Measurements from ENCODE around the gene HHAT.

Gene HHAT

GRCh38 chr1:210551899-210552298 lies 223.2 kb downstream of the HHAT start:
- Histone ChIP-seq H3K4me3 (ENCODE audit: low read length in 2 of 2) (no peak overlapping the region), H2BK12ac (ENCODE audit: low read length) (no peak overlapping the region), H4K8ac (ENCODE audit: low read depth, low read length) (no peak overlapping the region), H3K23ac (ENCODE audit: low read depth, low read length, poor library complexity) (no peak overlapping the region), H2BK120ac (ENCODE audit: low read depth, low read length) (no peak overlapping the region), H2AFZ (ENCODE audit: low read length) (no peak overlapping the region), H3K27ac (replicated peaks; ENCODE audit: low read length) (no peak overlapping the region), H3K18ac (ENCODE audit: low read length) (no peak overlapping the region), H3K14ac (ENCODE audit: low read length) (no peak overlapping the region), H2BK5ac (ENCODE audit: low read length) (no peak overlapping the region), H4K91ac (ENCODE audit: low read depth, low read length, poor library complexity) (no peak overlapping the region), H3K9ac (ENCODE audit: low read depth, low read length, poor library complexity) (no peak overlapping the region), H3K9me3 (replicated peaks in 1 of 2; ENCODE audit: control insufficient read depth in 2 of 2, insufficient read depth in 1 of 2, low read depth in 1 of 2, low read length in 2 of 2) (no peaks in the 10 kb centered on the region), H3K36me3 (replicated peaks in 1 of 2; ENCODE audit: control insufficient read depth in 2 of 2, insufficient read depth in 2 of 2, low read length in 2 of 2) (no peaks in the 10 kb centered on the region), H2BK15ac (ENCODE audit: low read length) (no peak overlapping the region), H3K4ac (ENCODE audit: low read length) (no peak overlapping the region), H3K4me2 (ENCODE audit: insufficient read depth, low read length, poor library complexity, severe bottlenecking) (no peak overlapping the region), H2AK5ac (ENCODE audit: low read depth, low read length) (no peak overlapping the region), H3K79me1 (ENCODE audit: low read depth, low read length) (no peaks in the 10 kb centered on the region), H3K27me3 (ENCODE audit: control insufficient read depth in 3 of 3, insufficient read depth in 3 of 3, low read depth in 1 of 3, low read length in 3 of 3) (no peaks in the 10 kb centered on the region), H3K4me1 (ENCODE audit: control insufficient read depth in 2 of 2, insufficient read depth in 1 of 2, low read depth in 1 of 2, low read length in 2 of 2) (no peaks in the 10 kb centered on the region)
- no peak for DNase-seq (ENCODE audit: low spot score)
- WGBS, 2 donors (ENCODE audit: extremely low coverage in 2 of 2, insufficient read length in 2 of 2, insufficient replicate concordance in 1 of 2) = no CpG with 5 or more reads among the region's 5 CpGs

DNA sequence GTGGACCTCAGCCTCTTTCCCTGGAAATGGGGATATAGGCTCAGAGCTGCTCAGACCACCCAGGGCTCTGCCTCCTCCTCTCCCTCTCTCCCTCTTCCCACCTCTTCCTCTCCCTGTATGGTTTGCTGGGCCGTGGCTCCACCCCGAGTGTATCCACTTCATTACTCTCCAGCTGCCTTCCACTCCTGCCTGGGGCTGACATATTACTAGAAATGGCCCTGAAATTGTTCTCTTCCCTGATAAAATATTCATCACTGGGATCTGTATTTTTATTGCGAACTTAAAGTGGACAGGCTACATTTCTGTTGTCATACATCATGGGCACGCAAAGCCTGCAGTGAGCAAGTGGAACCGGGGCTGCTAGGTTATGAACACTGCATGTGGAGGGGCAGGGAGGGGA lies 225.0 kb downstream of the HHAT start:
- Histone ChIP-seq H3K79me1 (ENCODE audit: low read depth, low read length) (no peaks in the 10 kb centered on the region), H3K4me2 (ENCODE audit: insufficient read depth, low read length, poor library complexity, severe bottlenecking) (no peak overlapping the region), H2BK12ac (ENCODE audit: low read length) (no peak overlapping the region), H2BK5ac (ENCODE audit: low read length) (no peak overlapping the region), H2AFZ (ENCODE audit: low read length) (no peak overlapping the region), H2BK120ac (ENCODE audit: low read depth, low read length) (no peak overlapping the region), H3K9me3 (replicated peaks in 1 of 2; ENCODE audit: control insufficient read depth in 2 of 2, insufficient read depth in 1 of 2, low read depth in 1 of 2, low read length in 2 of 2) (no peaks in the 10 kb centered on the region), H3K36me3 (replicated peaks in 1 of 2; ENCODE audit: control insufficient read depth in 2 of 2, insufficient read depth in 2 of 2, low read length in 2 of 2) (no peaks in the 10 kb centered on the region), H2BK15ac (ENCODE audit: low read length) (no peak overlapping the region), H3K27ac (replicated peaks; ENCODE audit: low read length) (no peak overlapping the region), H2AK5ac (ENCODE audit: low read depth, low read length) (no peak overlapping the region), H3K27me3 (ENCODE audit: control insufficient read depth in 3 of 3, insufficient read depth in 3 of 3, low read depth in 1 of 3, low read length in 3 of 3) (no peaks in the 10 kb centered on the region), H4K8ac (ENCODE audit: low read depth, low read length) (no peak overlapping the region), H3K4me1 (ENCODE audit: control insufficient read depth in 2 of 2, insufficient read depth in 1 of 2, low read depth in 1 of 2, low read length in 2 of 2) (no peaks in the 10 kb centered on the region), H3K9ac (ENCODE audit: low read depth, low read length, poor library complexity) (no peak overlapping the region), H3K4ac (ENCODE audit: low read length) (no peak overlapping the region), H3K14ac (ENCODE audit: low read length) (no peak overlapping the region), H3K18ac (ENCODE audit: low read length) (no peak overlapping the region), H3K4me3 (ENCODE audit: low read length in 2 of 2) (no peak overlapping the region), H3K23ac (ENCODE audit: low read depth, low read length, poor library complexity) (no peak overlapping the region), H4K91ac (ENCODE audit: low read depth, low read length, poor library complexity) (no peak overlapping the region)
- no CpG with 5 or more reads among the region's 5 CpGs for WGBS, 2 donors (ENCODE audit: extremely low coverage in 2 of 2, insufficient read length in 2 of 2, insufficient replicate concordance in 1 of 2)
- no peak for DNase-seq (ENCODE audit: low spot score)

- no peaks in the 10 kb centered on the region for H3K36me3 ChIP-seq (replicated peaks in 1 of 2; ENCODE audit: control insufficient read depth in 2 of 2, insufficient read depth in 2 of 2, low read length in 2 of 2)
- H4K91ac ChIP-seq (ENCODE audit: low read depth, low read length, poor library complexity) = no peak overlapping the region
- no peak overlapping the region for H2BK12ac ChIP-seq (ENCODE audit: low read length)
- H3K9ac ChIP-seq (ENCODE audit: low read depth, low read length, poor library complexity) = no peak overlapping the region
- H3K4me3 ChIP-seq (ENCODE audit: low read length in 2 of 2) = no peak overlapping the region
- H3K4me2 ChIP-seq (ENCODE audit: insufficient read depth, low read length, poor library complexity, severe bottlenecking) = no peak overlapping the region
- no peak overlapping the region for H3K14ac ChIP-seq (ENCODE audit: low read length)
- H3K4me1 ChIP-seq (ENCODE audit: control insufficient read depth in 2 of 2, insufficient read depth in 1 of 2, low read depth in 1 of 2, low read length in 2 of 2) = no peaks in the 10 kb centered on the region
- no peak overlapping the region for H3K23ac ChIP-seq (ENCODE audit: low read depth, low read length, poor library complexity)
- H2BK15ac ChIP-seq (ENCODE audit: low read length) = no peak overlapping the region
- no peak overlapping the region for H2AFZ ChIP-seq (ENCODE audit: low read length)
- no peaks in the 10 kb centered on the region for H3K79me1 ChIP-seq (ENCODE audit: low read depth, low read length)
- no peak overlapping the region for H4K8ac ChIP-seq (ENCODE audit: low read depth, low read length)
- no peak overlapping the region for H2AK5ac ChIP-seq (ENCODE audit: low read depth, low read length)
- H3K9me3 ChIP-seq (replicated peaks in 1 of 2; ENCODE audit: control insufficient read depth in 2 of 2, insufficient read depth in 1 of 2, low read depth in 1 of 2, low read length in 2 of 2) = no peaks in the 10 kb centered on the region
- H3K4ac ChIP-seq (ENCODE audit: low read length) = no peak overlapping the region
- no peak overlapping the region for H3K18ac ChIP-seq (ENCODE audit: low read length)
- H3K27me3 ChIP-seq (ENCODE audit: control insufficient read depth in 3 of 3, insufficient read depth in 3 of 3, low read depth in 1 of 3, low read length in 3 of 3) = no peaks in the 10 kb centered on the region
- no CpG with 5 or more reads among the region's 5 CpGs for WGBS, 2 donors (ENCODE audit: extremely low coverage in 2 of 2, insufficient read length in 2 of 2, insufficient replicate concordance in 1 of 2)
- DNase-seq (ENCODE audit: low spot score) = no peak
- H2BK120ac ChIP-seq (ENCODE audit: low read depth, low read length) = no peak overlapping the region
- H3K27ac ChIP-seq (replicated peaks; ENCODE audit: low read length) = no peak overlapping the region
- H2BK5ac ChIP-seq (ENCODE audit: low read length) = no peak overlapping the region
Measured at GRCh38 chr1:210554382-210554781, 225.7 kb downstream of the HHAT start.

DNA sequence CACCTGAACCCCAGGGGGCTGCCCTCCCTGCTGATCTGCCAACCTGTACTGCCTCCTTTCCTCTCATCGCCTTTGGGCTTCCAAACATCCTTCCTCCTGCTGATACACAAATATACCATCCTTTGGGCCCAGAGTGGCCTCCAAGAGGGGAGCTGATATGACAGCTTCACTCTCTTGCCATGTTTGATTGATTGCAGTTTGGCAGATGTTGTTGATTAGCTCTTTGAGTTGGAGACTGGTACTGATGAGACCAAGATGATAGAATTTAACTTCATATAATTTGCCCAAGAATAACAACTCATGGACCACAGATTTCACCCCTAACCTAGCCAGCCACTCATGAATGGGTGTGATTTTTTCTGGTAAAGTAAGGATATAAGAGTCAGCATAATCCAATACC lies 227.8 kb downstream of the HHAT start:
- Histone ChIP-seq H2BK12ac (ENCODE audit: low read length) (no peak overlapping the region), H3K9me3 (replicated peaks in 1 of 2; ENCODE audit: control insufficient read depth in 2 of 2, insufficient read depth in 1 of 2, low read depth in 1 of 2, low read length in 2 of 2) (no peaks in the 10 kb centered on the region)
- WGBS, 2 donors (ENCODE audit: extremely low coverage in 2 of 2, insufficient read length in 2 of 2, insufficient replicate concordance in 1 of 2) = no CpG with 5 or more reads among the region's 1 CpG

More for the DNA sequence above, 227.8 kb downstream of the HHAT start:
- Histone ChIP-seq H3K27ac (replicated peaks; ENCODE audit: low read length) (no peak overlapping the region), H2BK5ac (ENCODE audit: low read length) (no peak overlapping the region), H3K4ac (ENCODE audit: low read length) (no peak overlapping the region), H3K18ac (ENCODE audit: low read length) (no peak overlapping the region), H3K4me2 (ENCODE audit: insufficient read depth, low read length, poor library complexity, severe bottlenecking) (no peak overlapping the region), H3K36me3 (replicated peaks in 1 of 2; ENCODE audit: control insufficient read depth in 2 of 2, insufficient read depth in 2 of 2, low read length in 2 of 2) (no peaks in the 10 kb centered on the region), H4K91ac (ENCODE audit: low read depth, low read length, poor library complexity) (no peak overlapping the region), H2AK5ac (ENCODE audit: low read depth, low read length) (no peak overlapping the region), H2AFZ (ENCODE audit: low read length) (no peak overlapping the region), H3K4me1 (ENCODE audit: control insufficient read depth in 2 of 2, insufficient read depth in 1 of 2, low read depth in 1 of 2, low read length in 2 of 2) (no peaks in the 10 kb centered on the region), H2BK15ac (ENCODE audit: low read length) (no peak overlapping the region), H3K79me1 (ENCODE audit: low read depth, low read length) (no peaks in the 10 kb centered on the region), H3K23ac (ENCODE audit: low read depth, low read length, poor library complexity) (no peak overlapping the region), H3K9ac (ENCODE audit: low read depth, low read length, poor library complexity) (no peak overlapping the region), H2BK120ac (ENCODE audit: low read depth, low read length) (no peak overlapping the region), H3K4me3 (ENCODE audit: low read length in 2 of 2) (no peak overlapping the region), H4K8ac (ENCODE audit: low read depth, low read length) (no peak overlapping the region), H3K14ac (ENCODE audit: low read length) (no peak overlapping the region), H3K27me3 (ENCODE audit: control insufficient read depth in 3 of 3, insufficient read depth in 3 of 3, low read depth in 1 of 3, low read length in 3 of 3) (no peaks in the 10 kb centered on the region)
- no peak for DNase-seq (ENCODE audit: low spot score)
